Activated T-cell treated with anti-CD3 and anti-CD28 coated beads, Interleukin-2, amount 50 U/mL, for 72 hours (primary cell): Measurements from ENCODE around the gene HEPHL1. TPM values are rescaled to one million over a fixed set of nuclear protein-coding genes. Genes with fewer than 3 reads are reported as not detected.

ENCODE experiments used
- ATAC-seq, 2 donors: fragments of 150-1000 bp; cut with Tn5 transposase; replicated peaks in 1 of 2; 2 replicates each; pipeline ENCODE4 v1.10.0; 2021; ENCODE audit warnings: moderate library complexity in 2 of 2, mild to moderate bottlenecking in 1 of 2
- DNase-seq, 2 donors: peaks; one replicate each; pipeline ENCODE4 v3.0.0; 2021 to 2022; ENCODE audit warnings: mixed read lengths in 1 of 2
- H3K27ac Mint-ChIP-seq: one replicate; pipeline ENCODE4 v1.8.0; 2022; ENCODE audit warnings: mild to moderate bottlenecking, moderate library complexity, mixed read lengths
- H3K27me3 Mint-ChIP-seq: one replicate; pipeline ENCODE4 v1.8.0; 2022; ENCODE audit warnings: low read depth, mixed read lengths
- H3K36me3 Mint-ChIP-seq, 2 donors: one replicate each; pipeline ENCODE4 v1.8.0; 2022; ENCODE audit warnings: mixed read lengths in 2 of 2, mild to moderate bottlenecking in 1 of 2; ENCODE audit not compliant: insufficient read depth in 2 of 2
- H3K4me1 Mint-ChIP-seq: one replicate; pipeline ENCODE4 v1.8.0; 2022; ENCODE audit warnings: low read depth, mixed read lengths
- H3K4me3 Mint-ChIP-seq, 2 donors: one replicate each; pipeline ENCODE4 v1.8.0; 2022; ENCODE audit warnings: mild to moderate bottlenecking in 2 of 2, mixed read lengths in 2 of 2, moderate library complexity in 2 of 2
- H3K9me3 Mint-ChIP-seq, 2 donors: one replicate each; pipeline ENCODE4 v1.8.0; 2022; ENCODE audit warnings: mixed read lengths in 2 of 2
- total RNA-seq, 2 donors: library from RNA; stranded (reverse); gene quantifications; one replicate each; pipeline ENCODE4 v1.2.3, GENCODE V29; 2022

HEPHL1 gene
- total RNA-seq, 2 donors from 2014 or later: not detected

- DNase-seq: no peak
- no peaks in the 10 kb centered on the region for H3K27me3 Mint-ChIP-seq
- H3K9me3 Mint-ChIP-seq: no peaks in the 10 kb centered on the region
- peaks cover 82% of the 10 kb centered on the region for H3K4me1 Mint-ChIP-seq
- H3K36me3 Mint-ChIP-seq: no peaks in the 10 kb centered on the region
- no peak for ATAC-seq
- no peak overlapping the region for H3K4me3 Mint-ChIP-seq
- no peak overlapping the region for H3K27ac Mint-ChIP-seq
Observed at GRCh38 chr11:94144664-94145063, 123.5 kb downstream of the HEPHL1 start.

DNA sequence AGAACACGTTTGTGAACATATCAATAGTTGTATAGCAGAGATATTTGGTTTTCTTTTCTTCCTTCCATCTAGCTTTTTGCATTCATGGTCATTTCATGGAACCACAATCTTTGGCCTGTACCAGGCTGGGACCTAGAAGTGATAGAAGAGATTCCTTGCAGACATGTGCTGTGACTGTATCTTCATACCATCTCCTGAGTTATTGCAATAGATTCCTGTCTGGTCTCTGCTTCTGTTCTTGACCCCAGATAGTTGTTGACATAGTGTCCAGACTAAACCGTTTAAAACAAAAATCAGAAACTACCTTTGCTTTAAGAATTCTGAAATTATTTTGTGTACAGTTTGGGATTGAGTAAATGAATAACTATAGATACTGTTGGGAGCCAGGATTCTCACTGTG is 124.3 kb downstream of the HEPHL1 start:
- Mint-ChIP-seq H3K4me3 (no peak overlapping the region), H3K27me3 (no peaks in the 10 kb centered on the region), H3K27ac (no peak overlapping the region), H3K36me3 (no peaks in the 10 kb centered on the region), H3K4me1 (peaks cover 80% of the 10 kb centered on the region), H3K9me3 (no peaks in the 10 kb centered on the region)
- no peak for DNase-seq
- ATAC-seq: no peak

DNA sequence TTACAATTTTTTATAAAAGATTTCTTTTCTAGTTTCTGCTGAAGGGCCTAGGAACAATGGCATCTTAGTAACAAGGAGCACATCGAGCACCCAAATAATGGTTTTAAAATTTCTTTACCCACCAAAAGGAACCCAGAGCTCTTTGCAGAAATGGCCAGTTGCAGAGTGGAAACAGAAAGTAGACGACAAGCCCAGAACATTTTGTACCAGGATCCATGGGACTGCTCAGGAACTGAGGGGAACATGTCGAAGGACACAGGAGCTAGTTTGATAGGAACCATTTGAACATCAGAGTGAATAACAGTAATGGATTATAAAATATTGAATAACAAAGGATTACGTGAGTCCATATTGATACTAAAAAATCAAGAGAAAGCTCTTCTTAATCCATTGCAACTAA is 124.8 kb downstream of the HEPHL1 start:
- H3K36me3 Mint-ChIP-seq: no peaks in the 10 kb centered on the region

DNA sequence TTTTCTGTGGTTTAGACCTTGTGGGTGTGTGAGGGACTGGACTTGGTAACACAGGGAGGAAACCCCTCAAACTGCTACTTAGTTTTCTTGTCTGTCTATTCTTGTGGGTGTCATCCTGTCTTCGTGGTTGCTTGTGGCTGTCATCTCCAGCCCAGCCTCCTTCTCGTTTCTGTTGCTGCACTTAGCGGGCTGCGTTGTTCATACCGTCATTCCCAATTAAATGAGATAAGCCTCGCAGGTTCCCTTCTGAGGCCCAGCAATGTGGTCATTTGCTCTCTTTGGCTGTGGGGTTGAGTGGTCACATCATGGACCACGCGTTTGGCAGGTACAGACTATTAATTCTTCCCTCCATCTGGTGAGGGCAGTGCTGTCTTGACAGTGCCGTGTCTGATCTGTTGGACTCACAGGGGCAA is 126.3 kb downstream of the HEPHL1 start:
- Mint-ChIP-seq H3K27me3 (no peaks in the 10 kb centered on the region), H3K27ac (peak overlapping the region; percentile 39), H3K4me1 (peaks cover 92% of the 10 kb centered on the region), H3K4me3 (peak overlapping the region; percentile 67), H3K36me3 (no peaks in the 10 kb centered on the region), H3K9me3 (no peaks in the 10 kb centered on the region)
- DNase-seq (peak in 1 of 2 donors; percentile 26), ATAC-seq (peak; percentile 75 to 77)

More for the DNA sequence above, 124.8 kb downstream of the HEPHL1 start:
- no peak overlapping the region for H3K4me3 Mint-ChIP-seq
- no peaks in the 10 kb centered on the region for H3K27me3 Mint-ChIP-seq
- H3K4me1 Mint-ChIP-seq: peaks cover 81% of the 10 kb centered on the region
- DNase-seq: no peak
- H3K9me3 Mint-ChIP-seq: no peaks in the 10 kb centered on the region
- no peak for ATAC-seq
- no peak overlapping the region for H3K27ac Mint-ChIP-seq

DNA sequence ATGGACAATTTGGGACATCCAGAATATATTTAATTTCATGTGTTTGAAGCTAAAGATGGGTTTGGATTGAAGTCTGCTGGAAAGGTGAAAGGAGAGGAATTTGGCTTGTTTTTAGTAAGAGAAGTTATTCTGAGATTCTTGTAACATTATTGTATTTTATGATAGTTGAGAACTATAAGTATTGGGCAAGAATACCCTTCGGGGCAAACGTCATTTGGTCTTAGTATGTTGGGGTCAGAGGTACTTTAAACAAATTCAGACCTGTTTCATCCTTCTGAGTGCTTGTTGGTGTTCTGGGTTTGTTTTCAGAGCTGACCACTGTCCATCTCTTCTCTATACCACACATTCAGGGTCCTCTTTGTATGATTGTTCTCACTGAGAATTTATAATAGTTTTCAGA is 127.0 kb downstream of the HEPHL1 start:
- no peak overlapping the region for H3K27ac Mint-ChIP-seq
- ATAC-seq: no peak
- peaks cover 92% of the 10 kb centered on the region for H3K4me1 Mint-ChIP-seq
- no peak for DNase-seq
- H3K36me3 Mint-ChIP-seq: no peaks in the 10 kb centered on the region
- H3K4me3 Mint-ChIP-seq: peak overlapping the region; percentile 67
- no peaks in the 10 kb centered on the region for H3K27me3 Mint-ChIP-seq
- no peaks in the 10 kb centered on the region for H3K9me3 Mint-ChIP-seq

DNA sequence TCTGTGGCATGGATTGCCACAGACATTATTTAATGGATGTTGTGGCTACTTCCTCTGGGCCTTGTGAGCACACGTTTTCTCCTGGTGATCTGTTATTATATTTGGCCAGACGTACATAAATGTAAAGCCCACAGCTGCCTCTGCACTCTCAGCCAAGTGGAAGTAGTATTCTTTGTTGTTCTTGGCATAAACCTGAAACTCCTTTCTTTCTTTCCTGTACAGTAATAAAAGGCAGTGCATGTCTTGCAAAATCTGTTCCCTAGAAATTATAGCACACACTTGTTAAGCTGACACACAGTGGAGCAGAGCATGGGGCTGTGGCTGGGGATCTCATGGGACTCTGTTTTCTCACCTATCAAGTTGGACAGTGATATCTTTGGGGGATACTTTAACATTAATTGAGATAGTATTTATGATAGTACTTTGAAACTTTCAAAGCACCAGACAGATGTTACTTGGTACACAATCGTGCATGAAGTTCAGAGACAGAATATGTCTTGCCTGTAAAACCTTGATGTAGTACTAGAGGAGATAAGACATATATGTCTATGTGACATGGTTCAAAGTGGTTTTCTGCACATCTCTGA is 128.4 kb downstream of the HEPHL1 start:
- Mint-ChIP-seq H3K4me1 (peaks cover 82% of the 10 kb centered on the region), H3K27ac (no peak overlapping the region), H3K4me3 (no peak overlapping the region), H3K36me3 (no peaks in the 10 kb centered on the region), H3K27me3 (no peaks in the 10 kb centered on the region), H3K9me3 (no peaks in the 10 kb centered on the region)
- DNase-seq (no peak), ATAC-seq (no peak)

- DNase-seq (no peak), ATAC-seq (no peak)
- Mint-ChIP-seq H3K4me1 (peaks cover 77% of the 10 kb centered on the region), H3K36me3 (no peaks in the 10 kb centered on the region), H3K27ac (no peak overlapping the region), H3K27me3 (no peaks in the 10 kb centered on the region), H3K9me3 (no peaks in the 10 kb centered on the region), H3K4me3 (no peak overlapping the region)
Observed at GRCh38 chr11:94150056-94150455, 128.9 kb downstream of the HEPHL1 start.

DNA sequence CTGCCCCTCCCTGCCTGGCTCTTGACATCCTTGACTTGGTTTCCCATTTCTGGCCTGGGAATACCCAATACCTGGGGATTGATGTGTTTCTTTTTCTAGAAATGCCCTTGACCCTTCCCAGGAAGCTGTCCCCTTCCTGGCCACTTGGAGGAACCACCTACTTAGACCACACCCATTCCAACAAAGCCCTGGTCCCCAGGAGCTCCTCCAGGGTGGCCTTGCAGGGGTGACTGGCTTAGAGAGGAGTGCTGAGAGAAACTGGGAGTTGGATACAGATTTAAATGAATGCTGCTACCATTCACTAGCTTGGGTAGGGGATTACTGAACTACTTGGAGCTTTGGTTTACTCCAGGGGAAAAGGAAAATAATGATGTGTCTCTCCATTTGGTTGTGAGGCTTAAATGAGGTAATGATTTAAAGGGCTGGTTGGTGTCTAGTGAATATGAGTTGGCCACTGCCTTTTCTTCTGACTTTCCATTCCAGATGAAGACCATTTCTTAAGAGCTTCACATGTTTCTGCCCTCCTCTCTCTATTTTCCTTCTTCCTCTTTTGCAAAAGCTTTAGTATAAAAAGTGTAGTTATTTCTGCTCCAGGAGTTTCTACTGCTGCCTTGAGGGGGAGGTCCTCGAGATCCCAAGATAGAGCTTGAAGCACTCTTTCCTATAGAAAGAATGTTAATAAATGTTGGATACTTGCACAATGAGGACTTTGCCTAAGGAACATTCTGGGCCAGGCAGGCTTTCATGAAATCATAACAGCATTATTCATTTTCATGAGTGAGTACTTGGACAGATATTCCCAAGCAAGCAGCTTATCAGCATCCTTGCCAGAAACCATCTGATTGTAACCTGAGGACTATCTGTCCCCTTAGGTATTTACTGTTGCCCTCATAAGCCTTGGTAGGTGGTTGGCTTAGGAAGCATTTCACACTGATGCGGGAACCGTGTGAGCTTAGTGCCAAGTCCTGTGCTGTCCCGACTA is 129.8 kb downstream of the HEPHL1 start:
- Mint-ChIP-seq H3K4me1 (peaks cover 67% of the 10 kb centered on the region), H3K4me3 (no peak overlapping the region), H3K27me3 (no peaks in the 10 kb centered on the region), H3K36me3 (peaks cover 0 to 2% of the 10 kb centered on the region in 2 donors), H3K9me3 (no peaks in the 10 kb centered on the region), H3K27ac (no peak overlapping the region)
- DNase-seq (no peak), ATAC-seq (no peak)

GRCh38 chr11:94151903-94152677 is 130.9 kb downstream of the HEPHL1 start:
- peaks cover 56% of the 10 kb centered on the region for H3K4me1 Mint-ChIP-seq

GRCh38 chr11:94152678-94153065 is 131.5 kb downstream of the HEPHL1 start:
- Mint-ChIP-seq H3K9me3 (no peaks in the 10 kb centered on the region), H3K4me1 (peaks cover 50% of the 10 kb centered on the region), H3K4me3 (no peak overlapping the region), H3K27me3 (no peaks in the 10 kb centered on the region), H3K36me3 (peaks cover 1 to 4% of the 10 kb centered on the region in 2 donors), H3K27ac (peak overlapping the region; percentile 3)
- no peak for ATAC-seq
- DNase-seq: no peak

More at GRCh38 chr11:94151903-94152677, 130.9 kb downstream of the HEPHL1 start:
- Mint-ChIP-seq H3K9me3 (no peaks in the 10 kb centered on the region), H3K27ac (no peak overlapping the region), H3K36me3 (peaks cover 1 to 4% of the 10 kb centered on the region in 2 donors), H3K27me3 (no peaks in the 10 kb centered on the region), H3K4me3 (no peak overlapping the region)
- ATAC-seq (peak; percentile 88 to 94), DNase-seq (peak in 1 of 2 donors; percentile 33)

DNA sequence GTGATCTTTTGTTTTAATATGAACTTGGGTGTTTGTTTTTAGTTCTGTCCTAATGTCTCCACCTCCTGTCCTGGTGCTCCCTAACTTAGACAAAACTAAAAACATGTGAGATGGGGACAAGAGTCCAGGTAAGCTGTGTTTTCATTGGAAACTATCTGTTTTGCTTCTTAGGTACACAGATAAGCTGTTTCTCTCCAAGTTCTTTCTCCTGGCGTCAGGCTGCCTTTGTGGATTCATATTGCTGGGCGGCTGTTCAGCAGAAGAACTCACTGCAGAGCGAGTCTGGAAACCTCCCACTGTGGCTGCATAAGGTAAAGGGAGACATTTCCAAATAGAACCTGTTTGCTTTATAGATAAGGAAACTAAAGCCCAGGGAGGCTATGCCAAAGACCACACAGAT is 132.2 kb downstream of the HEPHL1 start:
- Mint-ChIP-seq H3K27ac (peak overlapping the region; percentile 3), H3K36me3 (peaks cover 4% of the 10 kb centered on the region in 2 donors), H3K27me3 (no peaks in the 10 kb centered on the region), H3K9me3 (peaks cover 0 to 1% of the 10 kb centered on the region in 2 donors), H3K4me1 (peaks cover 44% of the 10 kb centered on the region), H3K4me3 (no peak overlapping the region)
- no peak for DNase-seq
- no peak for ATAC-seq

DNA sequence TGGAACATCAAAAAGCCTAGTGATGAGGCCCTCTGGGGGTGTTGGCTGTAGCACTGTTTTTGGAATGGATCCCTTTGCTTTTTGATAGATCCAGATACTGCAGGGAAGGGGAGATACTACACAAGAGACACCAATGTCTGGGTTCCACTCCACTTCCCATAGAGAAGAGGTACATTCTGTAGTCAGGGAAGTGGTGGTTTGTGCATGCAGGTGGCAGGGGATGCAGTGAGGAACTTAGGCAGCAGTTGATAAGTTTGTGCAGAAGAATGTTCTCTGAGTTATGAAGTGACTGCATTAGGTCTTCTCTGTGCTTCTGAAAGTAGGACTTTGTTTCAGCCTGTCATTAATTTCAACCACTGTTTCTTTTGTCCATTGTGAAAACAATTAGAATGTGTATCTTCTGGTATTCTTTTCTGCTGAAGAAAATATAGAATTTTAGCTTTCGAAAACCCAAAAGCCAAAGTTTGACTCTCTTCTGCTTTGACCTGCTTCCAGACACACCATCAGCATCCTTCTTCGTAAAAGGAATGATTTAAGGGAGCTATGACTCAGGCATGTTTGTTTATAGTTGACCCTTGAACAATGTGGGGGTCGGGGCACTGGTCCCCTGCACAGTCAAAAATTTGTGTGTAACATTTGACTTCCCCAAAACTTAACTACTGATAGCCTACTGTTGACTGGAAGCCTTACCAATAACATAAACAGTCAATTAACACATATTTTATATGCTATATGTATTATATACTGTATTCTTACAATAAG is 133.1 kb downstream of the HEPHL1 start:
- Mint-ChIP-seq H3K4me1 (peaks cover 34% of the 10 kb centered on the region), H3K27ac (no peak overlapping the region), H3K27me3 (no peaks in the 10 kb centered on the region), H3K4me3 (no peak overlapping the region), H3K36me3 (peaks cover 4% of the 10 kb centered on the region in 2 donors), H3K9me3 (peaks cover 0 to 1% of the 10 kb centered on the region in 2 donors)
- DNase-seq (no peak), ATAC-seq (no peak)
